ENCODE results near the gene CEND1.

Gene CEND1

GRCh38 chr11:789943-790342 is at the start of gene CEND1:
Gene CEND1 (minus strand): TSS chr11:790090. CDS start chr11:788576, 1,514 bp downstream.
- no peak for DNase-seq

- DNase-seq: no peak
Measured at GRCh38 chr11:839280-839623, 49.4 kb upstream of the CEND1 start.

DNA sequence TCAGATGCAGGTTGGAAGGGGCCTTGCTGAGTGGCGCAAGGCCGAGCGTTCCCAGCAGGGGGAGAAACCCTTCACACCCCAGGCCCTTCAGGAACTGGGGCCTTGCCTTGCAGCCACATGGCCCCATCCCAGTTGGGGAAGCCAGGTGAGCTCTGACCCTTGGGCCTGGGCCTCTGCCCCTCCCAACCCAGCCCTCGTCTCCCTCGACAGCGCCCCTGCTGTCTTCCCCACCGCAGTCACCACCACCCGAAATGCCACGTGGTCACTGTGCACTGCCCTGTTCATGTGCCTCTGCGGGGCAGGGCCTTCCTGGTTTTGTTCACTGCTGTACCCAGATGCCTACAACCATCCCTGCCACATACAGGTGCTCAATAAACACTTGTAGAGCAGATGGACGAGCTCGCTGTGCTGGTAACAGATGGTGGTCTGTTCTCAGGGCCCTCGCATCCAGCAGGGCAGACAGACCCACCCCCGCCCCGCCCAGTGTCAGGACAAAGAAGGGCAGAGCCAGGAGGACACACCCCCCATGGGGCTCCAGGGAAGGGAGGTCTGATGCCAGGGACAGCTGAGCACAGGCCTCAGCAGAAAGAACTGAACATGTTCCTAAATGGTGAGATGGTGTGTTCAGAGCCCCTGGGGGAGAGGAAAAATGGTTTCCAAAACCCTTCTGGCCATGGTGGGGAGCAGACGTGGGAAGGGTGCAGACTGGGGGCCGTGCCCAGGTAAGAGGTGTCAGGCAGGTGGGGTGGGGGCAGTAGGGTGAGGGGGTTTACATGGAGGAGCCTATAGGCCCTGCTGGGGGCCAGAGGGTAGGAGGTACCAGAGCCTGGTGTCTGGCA is 48.8 kb upstream of the CEND1 start:
- DNase-seq: peak; percentile 74

DNA sequence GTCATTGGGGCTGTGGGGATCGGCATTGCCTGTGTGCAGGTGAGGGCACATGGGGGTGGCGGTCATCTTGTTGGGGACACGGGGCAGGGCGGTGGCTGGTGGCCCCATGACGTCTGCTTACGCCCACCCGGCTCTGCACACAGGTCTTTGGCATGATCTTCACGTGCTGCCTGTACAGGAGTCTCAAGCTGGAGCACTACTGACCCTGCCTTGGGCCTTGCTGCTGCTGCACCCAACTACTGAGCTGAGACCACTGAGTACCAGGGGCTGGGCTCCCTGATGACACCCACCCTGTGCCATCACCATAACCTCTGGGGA is 48.1 kb upstream of the CEND1 start:
- DNase-seq: no peak

DNA sequence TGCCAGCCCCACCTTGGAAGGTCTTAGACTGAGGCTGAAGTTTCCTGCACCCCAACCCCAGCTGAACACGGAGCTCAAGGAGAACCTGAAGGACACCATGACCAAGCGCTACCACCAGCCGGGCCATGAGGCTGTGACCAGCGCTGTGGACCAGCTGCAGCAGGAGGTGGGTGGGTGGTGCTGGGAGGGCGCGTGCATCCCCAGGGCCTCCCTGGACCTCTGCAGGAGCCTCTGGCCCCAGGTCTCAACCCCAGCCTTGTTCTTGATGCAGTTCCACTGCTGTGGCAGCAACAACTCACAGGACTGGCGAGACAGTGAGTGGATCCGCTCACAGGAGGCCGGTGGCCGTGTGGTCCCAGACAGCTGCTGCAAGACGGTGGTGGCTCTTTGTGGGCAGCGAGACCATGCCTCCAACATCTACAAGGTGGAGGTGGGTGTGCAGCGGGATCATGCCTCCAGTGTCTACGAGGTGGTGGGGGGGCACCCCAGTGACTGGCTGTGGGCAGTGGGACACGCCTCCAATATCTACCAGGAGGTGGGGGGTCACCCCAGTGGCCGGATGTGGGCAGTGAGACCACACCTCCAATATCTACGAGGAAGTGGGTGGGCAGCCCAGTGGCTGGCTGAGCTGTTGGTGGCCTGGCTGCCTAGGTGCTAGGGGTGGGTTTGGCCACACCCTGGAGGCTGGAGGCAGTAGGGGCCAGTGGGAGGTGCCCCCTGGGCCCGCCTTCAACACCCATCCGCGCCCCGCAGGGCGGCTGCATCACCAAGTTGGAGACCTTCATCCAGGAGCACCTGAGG is 47.5 kb upstream of the CEND1 start:
- DNase-seq: no peak

- no peak for DNase-seq
Measured at GRCh38 chr11:836700-837099, 46.8 kb upstream of the CEND1 start.

GRCh38 chr11:836274-836673 is 46.4 kb upstream of the CEND1 start:
- DNase-seq: no peak

DNA sequence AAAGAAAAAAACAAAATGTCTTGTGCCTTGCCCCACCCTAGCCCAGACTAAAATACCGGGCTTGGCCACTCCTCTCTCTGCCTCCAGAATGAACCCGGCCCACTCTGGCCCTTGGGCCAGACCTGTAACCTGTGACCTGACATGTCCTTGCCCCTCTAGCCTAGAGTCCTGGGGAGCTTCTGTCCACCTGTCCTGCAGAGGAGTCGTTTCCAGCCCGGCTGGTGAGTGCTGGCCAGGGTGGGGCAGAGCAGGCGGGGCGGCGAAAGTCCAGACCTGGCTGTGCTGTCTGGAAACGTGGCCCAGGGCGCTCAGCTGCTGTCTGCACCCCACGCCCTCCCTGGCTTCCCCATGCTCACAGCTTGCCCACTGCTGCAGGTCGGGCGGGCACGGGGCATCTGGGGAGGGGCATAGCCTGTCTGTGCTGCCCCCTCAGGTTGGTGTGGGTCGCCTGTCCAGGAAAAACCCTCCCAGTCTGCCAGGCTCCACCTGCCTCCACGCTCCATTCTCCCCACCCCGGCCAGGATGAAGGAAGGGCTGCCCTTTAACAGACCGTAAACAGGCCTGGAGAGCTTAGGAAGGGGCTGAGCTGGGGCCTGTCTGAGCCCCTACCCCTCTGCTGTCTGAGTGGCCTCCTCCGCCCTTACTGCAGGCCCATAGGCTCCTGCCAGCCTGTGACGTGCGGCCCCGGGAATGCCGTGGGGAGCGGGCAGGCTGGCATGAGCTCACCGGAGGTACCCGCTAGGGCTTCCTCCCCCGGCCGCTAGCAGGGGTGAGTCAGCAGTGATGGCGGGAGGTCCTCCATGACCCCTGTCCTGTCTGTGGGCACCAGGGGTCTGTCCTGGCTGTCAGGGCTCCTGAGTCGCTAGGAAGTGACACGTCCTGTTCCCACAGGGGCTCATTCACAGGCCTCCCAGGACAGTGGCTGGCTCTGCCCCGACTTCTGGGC is 44.8 kb upstream of the CEND1 start:
- DNase-seq: no peak

GRCh38 chr11:833849-834311 is 44.0 kb upstream of the CEND1 start:
- DNase-seq: no peak

DNA sequence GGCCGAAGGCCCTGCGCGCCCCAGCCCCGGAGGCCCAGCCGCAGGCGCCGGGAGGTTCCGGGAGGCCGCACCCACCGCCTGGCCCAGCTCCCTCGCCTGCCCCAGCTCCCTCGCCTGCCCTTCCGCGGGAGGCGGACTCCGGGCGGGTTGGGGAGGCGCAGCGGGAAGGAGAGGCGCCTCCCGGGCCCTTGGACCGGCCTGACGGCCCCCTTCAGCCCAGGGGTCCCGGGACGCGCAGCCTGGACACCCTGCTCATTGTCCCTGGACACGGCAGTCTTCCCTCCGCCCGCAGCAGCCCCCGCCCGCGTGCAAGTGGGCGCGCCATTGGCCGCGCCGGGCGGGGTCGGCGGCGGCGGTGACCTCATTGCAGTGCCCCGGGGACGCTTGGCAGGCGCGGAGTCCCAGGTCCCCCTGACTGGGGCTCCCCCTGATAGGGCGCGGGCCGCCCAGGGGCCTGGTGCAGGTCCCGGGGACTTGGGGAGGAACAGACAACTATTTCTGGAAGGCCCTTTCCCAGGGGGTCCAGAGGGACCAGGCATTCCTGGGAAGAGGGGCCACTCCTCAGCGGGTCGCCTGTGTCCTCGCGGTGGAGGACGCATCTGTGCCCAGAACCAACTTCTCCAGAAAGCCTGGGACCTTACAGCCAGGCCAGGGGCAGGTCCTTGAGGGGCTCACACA is 43.4 kb upstream of the CEND1 start:
- DNase-seq: no peak

GRCh38 chr11:832529-833113 is 42.7 kb upstream of the CEND1 start, which contains the start of gene CD151:
Gene CD151 (plus strand): TSS chr11:832952. CDS start chr11:836070, 3,118 bp downstream.
- DNase-seq: no peak

GRCh38 chr11:831961-832528 is 42.2 kb upstream of the CEND1 start:
- DNase-seq: no peak

DNA sequence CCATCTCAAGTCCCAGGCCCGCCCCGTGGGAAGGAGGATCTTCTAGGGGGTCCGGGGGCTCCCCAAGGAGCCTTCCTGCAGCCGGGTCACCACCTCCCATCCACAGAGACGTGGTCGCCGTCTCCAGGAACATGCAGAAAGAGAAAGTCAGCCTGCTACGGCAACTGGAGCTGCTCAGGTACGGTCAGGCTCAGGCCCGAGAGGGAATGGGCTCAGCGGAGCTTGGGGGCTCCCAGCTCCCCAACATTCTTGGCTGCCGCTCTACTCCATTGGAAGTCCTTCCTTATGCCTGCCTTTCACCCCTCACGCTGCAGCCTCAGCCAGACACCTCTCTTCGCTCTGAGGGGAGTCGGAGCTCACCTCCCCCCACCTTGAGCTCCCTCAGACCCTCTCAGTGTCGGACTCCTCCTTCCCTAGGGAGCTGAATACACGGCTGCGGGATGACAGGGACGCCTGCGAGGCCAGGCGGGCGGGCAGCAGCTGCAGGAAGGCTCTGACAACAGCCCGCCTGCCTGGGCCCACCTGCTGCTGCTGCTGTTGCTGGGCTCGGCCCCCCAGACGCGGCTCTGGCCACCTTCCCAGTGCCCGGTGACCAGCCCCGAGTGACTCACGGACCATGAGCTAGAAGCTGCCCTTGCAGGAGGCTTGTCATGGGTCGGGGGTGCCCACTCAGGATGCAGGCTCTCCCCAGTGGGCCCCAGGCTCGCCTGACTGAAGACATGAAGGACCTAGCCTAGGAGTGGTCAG is 41.4 kb upstream of the CEND1 start:
- no peak for DNase-seq

DNA sequence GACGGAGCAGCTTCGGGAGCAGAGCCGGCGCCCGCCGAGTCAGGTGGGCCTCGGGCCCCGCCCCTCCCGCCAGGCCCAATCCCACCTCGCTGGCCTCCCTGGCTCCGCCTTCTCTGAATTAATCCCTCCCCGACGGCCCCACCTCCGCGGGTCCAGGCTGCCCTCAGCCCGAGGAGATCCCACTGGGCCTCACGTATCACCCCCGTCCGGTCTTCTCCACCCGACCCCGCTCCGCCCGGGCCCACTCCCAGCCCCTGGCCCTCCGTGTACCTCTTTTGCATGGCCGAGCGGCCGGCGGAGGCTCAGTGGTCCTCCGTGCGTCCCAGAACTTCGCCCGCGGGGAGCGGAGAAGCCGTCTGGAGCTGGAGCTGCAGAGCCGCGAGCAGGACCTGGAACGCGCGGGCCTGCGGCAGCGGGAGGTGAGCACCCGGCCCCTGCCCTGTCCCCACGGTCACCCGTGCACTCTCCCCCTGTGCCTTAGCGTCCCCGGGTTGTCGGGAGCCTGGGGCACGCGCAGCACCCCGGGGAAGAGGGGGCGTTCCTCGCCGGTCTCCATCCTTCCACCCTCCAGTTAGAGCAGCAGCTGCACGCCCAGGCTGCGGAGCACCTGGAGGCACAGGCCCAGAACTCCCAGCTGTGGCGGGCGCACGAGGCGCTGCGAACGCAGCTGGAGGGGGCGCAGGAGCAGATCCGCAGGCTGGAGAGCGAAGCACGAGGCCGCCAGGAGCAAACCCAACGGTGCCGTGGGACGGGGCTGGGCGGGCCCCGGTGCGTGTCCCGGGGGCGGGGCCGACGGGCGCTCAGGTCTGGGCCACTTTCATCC is 40.6 kb upstream of the CEND1 start:
- no peak for DNase-seq

DNA sequence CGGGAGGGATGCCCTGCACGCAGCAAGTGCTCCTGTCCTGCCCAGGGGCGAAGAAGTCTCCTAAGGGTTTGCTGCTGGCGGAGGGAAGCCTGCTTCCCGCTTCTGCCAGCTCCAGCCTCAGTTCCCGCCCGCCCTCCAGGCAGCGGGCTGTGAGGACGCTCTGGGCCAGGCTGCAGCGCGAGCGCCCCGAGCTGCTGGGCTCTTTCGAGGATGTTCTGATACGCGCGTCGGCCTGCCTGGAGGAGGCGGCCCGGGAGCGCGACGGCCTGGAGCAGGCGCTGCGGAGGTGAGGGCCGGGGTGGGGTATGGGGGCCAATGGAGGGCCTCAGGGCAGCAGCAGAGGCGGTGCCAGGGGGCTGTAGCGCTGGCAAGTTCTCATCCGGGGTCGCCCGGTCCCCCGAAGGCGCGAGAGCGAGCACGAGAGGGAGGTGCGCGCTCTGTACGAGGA is 40.0 kb upstream of the CEND1 start:
- no peak for DNase-seq

- DNase-seq: no peak
Measured at GRCh38 chr11:829176-829846, 39.4 kb upstream of the CEND1 start.

DNA sequence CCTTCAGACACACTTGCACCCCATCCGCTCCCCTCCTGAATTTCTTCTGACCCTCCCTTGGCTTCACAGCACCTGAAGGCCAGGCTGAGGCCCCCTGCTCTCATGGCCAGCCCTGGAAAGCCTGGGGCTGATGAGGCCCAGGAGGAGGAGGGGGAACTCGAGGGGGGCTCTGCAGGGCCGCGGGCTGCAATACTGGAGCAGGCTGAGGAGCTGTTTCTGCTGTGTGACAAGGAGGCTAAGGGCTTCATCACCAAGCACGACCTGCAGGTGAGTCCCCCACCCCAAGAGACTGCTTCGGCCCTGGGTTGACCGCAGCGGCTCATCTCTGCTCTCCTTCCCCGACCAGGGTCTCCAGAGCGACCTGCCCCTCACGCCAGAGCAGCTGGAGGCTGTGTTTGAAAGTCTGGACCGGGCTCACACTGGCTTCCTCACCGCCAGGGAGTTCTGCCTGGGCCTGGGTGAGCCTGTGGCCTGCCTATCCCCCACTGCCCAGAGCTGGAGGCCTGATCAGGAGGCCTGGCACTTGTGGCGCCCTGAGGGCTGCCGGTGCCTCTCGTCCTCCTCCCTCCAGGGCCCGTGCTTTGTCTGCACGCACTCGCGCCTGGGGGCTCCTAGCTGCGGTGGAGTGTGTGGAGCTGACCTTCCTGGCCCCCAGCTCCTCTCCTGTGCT is 38.8 kb upstream of the CEND1 start:
- no peak for DNase-seq

DNA sequence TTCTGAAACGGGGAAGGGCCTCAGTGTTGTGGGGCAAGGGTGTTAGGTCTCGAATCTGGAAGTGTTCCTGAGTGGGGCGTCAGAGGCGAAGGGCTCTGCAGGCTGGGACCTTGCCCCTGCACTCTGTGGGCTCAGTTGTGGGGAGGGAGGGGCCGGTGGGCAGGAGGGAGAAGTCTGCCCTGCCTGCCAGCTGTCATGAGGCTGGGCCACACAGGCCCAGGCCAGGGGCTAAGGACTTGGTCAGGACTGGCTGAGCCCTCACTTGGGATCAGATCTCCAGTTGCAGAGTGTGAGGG is 38.0 kb upstream of the CEND1 start, which contains the start of gene CRACR2B:
TSS of gene CRACR2B (plus strand) at position 23 of the 296 bp plus-strand sequence. CDS start 689 bp downstream, outside the sequence.
- DNase-seq: no peak

All from DMS 273 treated with DMSO at 0.1 percent for 48 hours (cell line).